NK-92 treated with Interleukin-12 subunit alpha and Interleukin-12 subunit beta, amount 100 ng/mL, for 24 hours (cell line): ENCODE measurements around the gene KRTAP10-5.
"Not testable (repeated sequence)": the region's sequence is repeated elsewhere in the genome, so short reads cannot be mapped to it uniquely, and the experiment has no call there.

Experiments
- DNase-seq: peaks from one replicate; lab custom pipeline; 2025; lab: John Stamatoyannopoulos, UW

KRTAP10-5 gene

DNA sequence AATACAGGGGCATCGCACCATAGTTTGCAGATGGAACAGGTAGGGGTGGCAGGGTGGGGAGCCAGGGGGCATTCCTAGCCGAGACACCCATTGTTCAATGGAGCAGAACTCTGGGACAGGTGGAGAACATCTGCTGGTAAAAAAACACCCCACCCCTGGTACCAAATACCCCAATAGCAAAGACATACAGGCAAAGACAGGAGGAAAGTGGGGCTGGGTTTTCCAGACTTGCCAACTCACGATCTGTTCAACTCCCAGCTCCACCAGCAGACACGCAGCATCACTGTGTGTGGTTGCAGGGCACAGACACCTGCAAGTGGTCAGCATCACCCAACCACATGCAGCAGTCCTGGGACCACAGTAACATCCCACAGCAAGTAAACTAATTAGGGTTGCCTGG, 31.1 kb upstream of the KRTAP10-5 start:
- no peak for DNase-seq

- DNase-seq: not testable (repeated sequence)
Observed at GRCh38 chr21:44610157-44610843, 29.9 kb upstream of the KRTAP10-5 start.

- DNase-seq: no peak
Observed at GRCh38 chr21:44609193-44609592, 28.8 kb upstream of the KRTAP10-5 start.

DNA sequence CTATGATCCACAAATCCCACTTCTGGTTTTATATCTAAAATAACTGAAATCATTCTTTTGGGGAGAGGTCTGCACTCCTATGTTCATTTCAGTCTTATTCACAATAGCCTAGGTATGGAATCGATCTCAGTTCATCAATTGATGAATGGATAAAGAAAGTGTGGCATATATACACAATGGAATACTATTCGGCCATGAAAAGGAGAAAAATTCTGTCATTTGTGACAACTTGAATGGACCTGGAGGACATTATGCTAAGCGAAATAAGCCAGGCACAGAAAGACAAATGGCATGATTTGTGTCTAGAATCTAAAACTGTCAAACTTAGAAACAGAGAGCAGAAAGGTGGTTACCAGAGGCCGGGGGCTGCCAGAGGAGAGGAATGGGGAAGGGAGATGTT, 26.1 kb upstream of the KRTAP10-5 start:
- no peak for DNase-seq

GRCh38 chr21:44603911-44604310, 23.5 kb upstream of the KRTAP10-5 start:
- DNase-seq: no peak

GRCh38 chr21:44603109-44603875, 22.9 kb upstream of the KRTAP10-5 start:
- no peak for DNase-seq

DNA sequence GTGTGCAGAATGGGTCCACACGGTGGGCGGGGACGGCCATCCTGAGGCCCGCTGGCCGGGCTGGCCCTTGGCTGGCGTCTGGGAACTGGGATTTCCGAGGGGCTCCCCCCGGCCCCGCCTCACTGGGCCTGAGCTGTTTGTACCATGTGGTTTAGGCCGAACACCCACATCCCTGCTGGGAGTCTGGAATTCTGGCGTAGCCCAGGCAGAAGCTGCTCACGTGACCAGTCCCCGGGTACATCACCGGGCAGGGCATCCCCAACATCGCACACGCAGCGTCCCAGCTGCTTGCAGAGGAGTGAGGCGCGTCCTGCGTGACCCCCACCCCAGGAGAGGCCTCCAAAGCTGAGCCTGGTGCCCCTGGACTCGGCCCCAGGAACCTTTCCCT, 22.1 kb upstream of the KRTAP10-5 start:
- no peak for DNase-seq

DNA sequence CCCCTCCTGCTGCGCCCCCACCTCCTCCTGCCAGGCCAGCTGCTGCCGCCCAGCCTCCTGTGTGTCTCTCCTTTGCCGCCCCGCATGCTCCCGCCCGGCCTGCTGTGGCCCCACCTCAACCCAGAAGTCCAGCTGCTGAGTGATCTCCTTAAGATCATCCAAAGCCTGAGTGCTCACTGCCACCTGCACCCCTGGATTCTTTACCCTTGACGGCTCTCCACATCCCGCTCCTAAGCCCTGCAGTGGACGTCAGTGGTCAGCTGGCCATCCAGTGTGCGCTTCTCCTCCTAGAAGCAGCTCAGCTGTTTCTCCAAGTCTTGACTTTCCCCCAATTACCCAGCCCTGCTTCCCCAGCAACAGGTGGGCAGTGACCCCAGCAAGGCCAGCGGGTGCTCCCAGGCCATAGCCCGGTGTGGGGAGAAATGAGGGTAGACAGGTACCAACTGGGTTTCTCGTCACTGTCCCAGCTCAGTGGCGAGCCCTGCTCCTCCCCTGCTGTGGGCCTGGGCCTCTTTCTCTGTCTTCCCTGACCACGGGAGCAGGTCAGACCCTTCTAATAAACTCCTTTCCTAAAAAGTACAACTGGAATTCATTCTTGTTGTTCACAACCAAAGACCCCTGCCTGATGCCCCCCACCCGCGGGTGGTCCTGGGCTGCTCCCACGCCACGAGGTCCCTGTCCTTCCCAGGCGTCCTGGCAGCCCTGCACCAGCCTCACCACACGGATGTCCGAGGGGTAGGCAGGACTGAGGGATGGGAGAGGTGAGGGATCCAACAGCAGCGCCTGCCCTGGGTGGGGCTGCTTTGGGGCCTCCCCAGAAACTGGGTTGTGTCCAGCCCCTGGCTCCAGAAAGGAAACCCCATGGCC, 21.4 kb upstream of the KRTAP10-5 start:
- no peak for DNase-seq

DNA sequence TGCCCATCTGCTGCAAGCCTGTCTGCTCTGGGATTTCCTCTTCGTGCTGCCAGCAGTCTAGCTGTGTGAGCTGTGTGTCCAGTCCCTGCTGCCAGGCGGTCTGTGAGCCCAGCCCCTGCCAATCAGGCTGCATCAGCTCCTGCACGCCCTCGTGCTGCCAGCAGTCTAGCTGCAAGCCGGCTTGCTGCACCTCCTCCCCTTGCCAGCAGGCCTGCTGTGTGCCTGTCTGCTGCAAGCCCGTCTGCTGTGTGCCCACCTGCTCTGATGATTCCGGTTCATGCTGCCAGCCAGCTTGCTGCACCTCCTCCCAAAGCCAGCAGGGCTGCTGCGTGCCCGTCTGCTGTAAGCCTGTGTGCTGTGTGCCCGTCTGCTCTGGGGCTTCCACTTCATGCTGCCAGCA, 20.7 kb upstream of the KRTAP10-5 start:
- not testable (repeated sequence) for DNase-seq

DNA sequence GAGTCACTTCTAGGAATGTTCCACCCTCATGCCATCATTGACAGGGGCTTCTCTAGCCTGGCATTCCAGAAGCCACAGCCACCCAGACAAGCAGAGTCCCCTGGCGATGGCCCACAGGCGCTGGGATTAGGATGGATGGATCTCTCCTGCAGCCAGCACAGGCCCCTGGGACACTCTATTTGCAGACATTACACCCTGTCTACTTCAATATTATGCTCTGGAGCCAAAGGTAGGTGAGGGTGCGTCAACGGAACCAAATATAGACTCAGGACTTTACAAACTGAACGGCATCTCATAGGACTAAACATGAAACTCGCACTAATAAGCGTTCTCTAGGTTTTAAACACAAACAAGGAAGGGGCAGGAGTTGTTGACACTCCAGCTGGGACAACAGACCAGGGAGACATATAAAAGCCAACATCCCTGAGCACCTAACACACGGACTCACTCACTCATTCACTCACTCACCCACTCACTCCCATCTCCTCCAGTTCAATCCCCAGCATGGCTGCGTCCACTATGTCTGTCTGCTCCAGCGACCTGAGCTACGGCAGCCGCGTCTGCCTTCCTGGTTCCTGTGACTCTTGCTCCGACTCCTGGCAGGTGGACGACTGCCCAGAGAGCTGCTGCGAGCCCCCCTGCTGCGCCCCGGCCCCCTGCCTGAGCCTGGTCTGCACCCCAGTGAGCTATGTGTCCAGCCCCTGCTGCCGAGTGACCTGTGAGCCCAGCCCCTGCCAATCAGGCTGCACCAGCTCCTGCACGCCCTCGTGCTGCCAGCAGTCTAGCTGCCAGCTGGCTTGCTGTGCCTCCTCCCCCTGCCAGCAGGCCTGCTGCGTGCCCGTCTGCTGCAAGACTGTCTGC, 19.9 kb upstream of the KRTAP10-5 start, which contains the start of gene KRTAP10-7:
Gene KRTAP10-7 (plus strand): TSS at position 480 of the 861 bp plus-strand sequence. CDS start 25 bp downstream, at position 505.
- DNase-seq: not testable (repeated sequence)

DNA sequence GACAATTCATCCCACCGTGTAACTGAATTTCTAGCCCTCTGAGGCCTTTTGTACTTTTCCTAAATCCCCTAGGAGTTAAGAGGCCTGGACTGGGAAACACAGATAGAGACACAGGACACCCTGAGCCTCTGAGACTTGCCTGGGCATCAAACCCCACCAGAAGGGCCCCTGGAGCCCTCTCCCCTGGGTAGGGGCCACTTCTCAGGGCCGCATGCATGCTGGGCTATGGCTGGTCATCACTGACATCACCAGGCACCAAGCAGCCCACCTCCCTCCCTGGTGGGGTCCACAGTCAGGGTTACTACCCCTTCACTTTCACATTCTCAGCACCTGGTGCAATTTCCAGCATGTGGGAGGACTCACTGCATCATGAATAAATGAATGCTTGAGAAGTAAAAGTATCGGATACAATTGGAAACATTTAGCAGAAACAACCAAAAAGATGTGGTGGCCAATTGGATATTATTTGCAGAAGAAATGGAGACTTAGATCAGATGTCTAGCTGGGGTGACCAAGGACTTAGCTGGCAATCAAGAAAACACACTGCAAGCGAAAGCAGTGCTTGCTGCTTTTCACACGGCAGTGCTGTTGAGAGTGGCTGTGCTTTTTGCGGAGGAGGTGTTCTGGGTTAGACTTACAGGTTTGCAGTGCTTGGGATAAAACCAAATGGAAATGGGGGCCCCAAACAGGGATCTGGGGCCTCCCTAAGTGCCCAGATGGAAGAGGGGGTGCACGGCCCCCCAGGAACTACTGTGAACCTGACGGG, 19.0 kb upstream of the KRTAP10-5 start:
- DNase-seq: no peak

- no peak for DNase-seq
Observed at GRCh38 chr21:44598061-44598460, 17.7 kb upstream of the KRTAP10-5 start.

GRCh38 chr21:44596068-44596725, 15.8 kb upstream of the KRTAP10-5 start:
- DNase-seq: no peak

- no peak for DNase-seq
Observed at GRCh38 chr21:44595524-44595923, 15.1 kb upstream of the KRTAP10-5 start.

- DNase-seq: no peak
Observed at GRCh38 chr21:44594406-44594916, 14.1 kb upstream of the KRTAP10-5 start.

DNA sequence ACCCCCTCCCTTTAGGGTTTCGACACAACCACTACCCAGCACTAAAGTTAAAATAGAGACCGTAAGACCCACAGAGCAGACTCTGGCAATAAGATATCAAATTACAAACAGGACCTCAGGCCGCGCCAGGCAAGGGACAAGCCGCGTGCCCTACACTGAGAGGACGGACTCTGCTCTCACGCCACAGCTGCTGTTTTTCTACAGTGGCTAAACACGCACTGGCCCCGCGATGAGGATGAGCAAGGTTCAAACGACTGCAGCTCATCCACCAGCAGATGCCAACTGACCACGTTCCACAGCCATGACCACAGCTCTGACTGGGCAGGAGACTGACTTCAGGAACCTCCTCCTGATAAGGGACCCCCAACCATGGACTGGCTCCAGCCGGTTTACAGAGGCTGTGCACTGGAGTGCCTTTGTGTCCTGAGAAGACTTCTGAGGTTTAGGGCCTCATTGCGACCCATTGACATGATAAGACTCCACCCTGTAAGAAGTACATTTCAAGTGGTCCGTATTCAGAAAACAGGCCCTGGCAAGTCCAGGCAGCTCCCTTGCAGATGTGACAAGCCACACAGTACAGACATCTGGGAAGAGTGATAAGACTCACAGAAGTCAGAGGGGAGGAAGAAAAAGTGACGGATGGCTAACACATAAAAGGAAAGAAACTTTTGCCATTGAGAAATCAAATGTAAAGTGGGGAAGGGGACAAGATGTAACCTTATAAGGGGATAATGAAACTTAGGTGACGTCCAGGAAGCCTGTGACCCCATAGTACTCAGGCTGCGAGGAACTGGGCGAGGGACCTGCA, 13.4 kb upstream of the KRTAP10-5 start:
- DNase-seq: no peak

GRCh38 chr21:44592446-44593311, 12.3 kb upstream of the KRTAP10-5 start, which contains the start of gene KRTAP10-6:
Gene KRTAP10-6, minus strand, starts transcription at chr21:44592505. Its CDS starts 21 bp downstream, at chr21:44592484.
- DNase-seq: no peak

- DNase-seq: not testable (repeated sequence)
Observed at GRCh38 chr21:44591801-44592130, 11.4 kb upstream of the KRTAP10-5 start.
